GM19328 (cell line): ENCODE measurements around the gene SSTR4.

ENCODE experiments used
- ATAC-seq: cut with Tn5 transposase; IDR thresholded peaks from one replicate; pipeline ENCODE4 v1.9.1; 2021; ENCODE audit warnings: mild to moderate bottlenecking, moderate library complexity; ENCODE audit not compliant: unreplicated experiment

The SSTR4 gene

GRCh38 chr20:23061734-23062561, 26.8 kb downstream of the SSTR4 start:
- no peak for ATAC-seq

DNA sequence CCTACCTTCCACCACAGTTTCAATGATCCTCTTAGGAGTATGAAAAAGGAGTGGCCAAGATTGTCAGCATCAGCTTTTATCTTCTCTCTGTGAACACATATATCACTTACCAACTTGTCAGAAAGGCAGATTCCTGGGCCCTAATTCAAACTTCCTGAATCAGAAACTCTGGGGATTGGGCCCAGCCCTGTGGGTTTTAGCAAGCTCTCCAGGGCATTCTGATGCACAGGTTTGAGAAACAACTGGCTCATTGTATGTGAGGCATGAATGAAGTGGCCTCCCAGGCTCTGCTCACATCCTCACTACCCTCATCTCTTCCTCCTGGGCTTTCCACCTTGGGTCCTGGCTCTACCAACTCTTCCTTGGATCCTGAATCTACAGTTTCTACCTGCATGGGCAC, 27.5 kb downstream of the SSTR4 start:
- no peak for ATAC-seq

DNA sequence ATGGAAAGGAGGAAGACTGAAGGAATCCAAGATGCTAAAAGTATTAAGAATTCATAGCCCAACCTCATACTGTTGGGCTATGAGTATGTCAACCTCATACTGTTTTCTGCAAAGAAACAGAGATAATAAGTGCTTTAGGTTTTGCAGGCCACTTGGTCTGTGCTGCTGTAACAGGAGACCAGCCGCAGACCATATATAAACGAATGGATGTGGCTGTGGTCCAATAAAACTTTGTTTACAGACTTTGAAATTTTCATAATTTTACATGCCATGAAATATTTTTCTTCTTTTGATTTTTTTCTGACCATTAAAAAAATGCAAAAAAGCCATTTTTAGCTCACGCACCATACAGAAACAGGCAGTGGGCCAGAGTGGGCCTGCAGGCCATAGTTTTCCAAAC, 28.1 kb downstream of the SSTR4 start:
- ATAC-seq: no peak

DNA sequence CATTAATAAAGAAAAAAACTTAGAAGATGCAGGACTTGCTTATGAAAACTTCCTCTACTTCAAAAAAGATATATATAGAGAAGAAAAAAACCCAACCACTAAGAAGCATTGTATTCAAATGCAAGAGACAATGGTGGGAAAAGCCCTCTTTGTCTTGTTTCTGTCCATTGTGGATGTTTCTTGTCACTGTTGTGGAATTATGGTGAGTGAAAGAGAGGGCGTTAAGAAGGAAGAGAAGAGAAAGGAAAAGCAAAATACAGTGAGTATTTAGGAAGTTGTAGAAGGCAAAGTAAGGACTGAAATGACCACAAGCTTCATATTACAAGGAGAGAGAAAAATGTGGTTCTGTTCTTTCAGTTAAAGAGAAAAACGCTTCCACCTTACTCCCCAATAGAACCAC, 28.5 kb downstream of the SSTR4 start:
- ATAC-seq: no peak

- no peak for ATAC-seq
Observed at GRCh38 chr20:23065266-23066201, 30.4 kb downstream of the SSTR4 start.

DNA sequence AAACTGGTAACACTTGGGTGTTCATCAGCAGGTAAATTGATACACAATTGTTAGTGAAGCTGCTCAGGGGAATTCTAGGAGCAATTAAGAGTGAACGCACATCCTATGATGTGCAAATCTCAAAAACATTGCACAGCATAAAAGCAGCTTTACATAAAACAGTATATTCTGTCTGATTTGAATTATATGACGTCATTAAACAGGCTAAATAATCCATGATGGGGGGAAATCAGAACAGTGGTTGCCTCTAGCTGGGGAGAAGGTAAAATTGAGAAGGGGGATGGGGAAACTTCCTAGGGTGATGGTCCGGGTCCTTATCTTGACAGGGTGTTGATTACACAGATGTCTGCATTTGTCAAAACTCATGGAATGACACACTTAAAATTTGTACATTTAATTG, 31.7 kb downstream of the SSTR4 start:
- ATAC-seq: no peak

DNA sequence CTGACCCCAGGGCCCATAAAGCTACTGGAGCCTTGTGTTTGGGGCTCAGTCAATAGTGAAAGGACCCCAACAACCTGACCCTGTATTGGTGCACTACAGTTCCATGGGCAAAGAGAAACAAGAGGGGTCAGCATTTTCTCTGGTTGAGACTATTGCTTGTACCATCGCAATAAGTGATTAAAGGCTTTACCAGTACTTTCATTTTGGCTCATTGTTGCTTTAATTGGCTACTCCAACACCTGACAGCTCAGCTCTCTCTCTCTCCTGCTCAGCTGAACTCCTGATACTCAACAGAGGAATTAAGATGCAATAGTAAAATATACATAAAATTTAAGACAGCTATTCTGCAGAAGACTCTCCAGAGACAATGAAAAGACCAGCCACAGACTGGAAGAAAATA, 33.2 kb downstream of the SSTR4 start:
- ATAC-seq: no peak

DNA sequence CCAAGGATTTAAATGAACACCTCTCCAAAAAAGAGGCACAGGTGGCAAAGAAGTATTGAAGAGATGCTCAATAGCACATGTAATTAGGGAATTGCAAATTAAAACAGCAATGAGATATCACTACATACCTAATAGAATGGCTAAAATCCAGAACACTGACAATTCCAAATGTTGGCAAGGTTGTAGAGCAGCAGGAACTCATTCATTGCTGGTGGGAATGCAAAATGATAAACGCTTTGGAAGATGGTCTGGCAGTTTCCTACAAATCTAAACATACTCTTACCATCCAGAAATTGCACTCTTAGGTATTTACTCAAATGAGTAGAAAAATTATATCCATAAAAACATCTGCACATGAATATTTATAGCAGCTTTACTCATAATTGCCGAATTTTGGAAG, 34.0 kb downstream of the SSTR4 start:
- ATAC-seq: no peak

DNA sequence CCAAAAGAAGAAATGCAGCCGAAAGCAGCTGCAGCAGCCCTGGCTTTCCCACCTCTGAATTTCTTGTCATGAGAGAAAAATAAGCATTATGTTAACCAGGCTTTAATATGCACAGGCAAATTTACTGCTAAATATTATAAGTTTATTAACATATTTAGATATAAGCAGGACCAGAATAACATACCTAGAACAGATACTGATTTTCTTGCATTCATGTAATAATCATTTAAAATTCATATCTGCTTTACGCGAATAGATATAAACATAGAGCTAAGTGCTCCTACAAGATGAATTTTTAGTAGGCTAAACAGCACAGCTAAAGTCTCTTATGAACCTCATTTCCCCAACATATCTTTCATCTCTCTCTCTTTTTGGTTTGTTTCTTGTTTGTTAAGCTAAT, 36.3 kb downstream of the SSTR4 start:
- no peak for ATAC-seq

- ATAC-seq: no peak
Observed at GRCh38 chr20:23071996-23072395, 36.9 kb downstream of the SSTR4 start.

- no peak for ATAC-seq
Observed at GRCh38 chr20:23072892-23073586, 37.9 kb downstream of the SSTR4 start.

DNA sequence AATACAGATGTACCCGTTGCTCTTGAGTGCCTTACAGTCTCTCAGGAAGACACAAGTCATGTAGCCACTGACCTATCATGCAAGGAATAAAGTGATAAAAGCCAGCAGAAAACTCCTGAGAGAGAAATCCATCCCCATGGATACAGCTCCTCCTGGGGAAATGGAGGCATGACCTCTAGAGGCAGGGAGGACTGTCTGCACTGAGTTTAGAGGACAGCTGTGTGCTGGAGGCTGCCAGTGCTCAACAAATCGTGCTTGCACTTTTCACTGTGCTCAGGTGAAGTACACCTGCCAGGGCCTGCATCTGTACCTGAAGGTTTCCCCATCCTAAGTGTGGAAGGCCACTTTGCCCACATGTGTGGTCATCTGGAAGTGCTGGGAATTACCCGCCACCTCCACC, 38.9 kb downstream of the SSTR4 start:
- ATAC-seq: no peak

DNA sequence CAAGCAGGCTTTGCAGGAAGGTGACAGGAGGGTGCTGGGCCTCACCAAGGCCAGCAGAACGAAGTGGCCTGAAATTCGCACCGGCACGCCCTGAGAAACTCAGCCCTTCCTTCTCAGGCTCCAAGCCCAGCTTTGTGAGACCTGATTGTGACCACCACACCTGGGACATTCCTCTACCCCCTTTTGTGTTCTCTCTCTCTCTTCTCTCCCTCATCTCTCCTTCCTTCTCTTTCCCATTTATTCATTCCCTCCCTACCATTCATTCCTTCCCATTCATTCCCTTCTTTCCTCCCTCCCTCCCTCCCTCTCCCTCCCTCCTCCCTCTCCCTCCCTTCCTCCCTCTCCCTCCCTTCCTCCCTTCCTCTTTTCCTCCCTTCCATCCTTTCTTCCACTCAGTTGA, 42.2 kb downstream of the SSTR4 start:
- ATAC-seq: no peak

DNA sequence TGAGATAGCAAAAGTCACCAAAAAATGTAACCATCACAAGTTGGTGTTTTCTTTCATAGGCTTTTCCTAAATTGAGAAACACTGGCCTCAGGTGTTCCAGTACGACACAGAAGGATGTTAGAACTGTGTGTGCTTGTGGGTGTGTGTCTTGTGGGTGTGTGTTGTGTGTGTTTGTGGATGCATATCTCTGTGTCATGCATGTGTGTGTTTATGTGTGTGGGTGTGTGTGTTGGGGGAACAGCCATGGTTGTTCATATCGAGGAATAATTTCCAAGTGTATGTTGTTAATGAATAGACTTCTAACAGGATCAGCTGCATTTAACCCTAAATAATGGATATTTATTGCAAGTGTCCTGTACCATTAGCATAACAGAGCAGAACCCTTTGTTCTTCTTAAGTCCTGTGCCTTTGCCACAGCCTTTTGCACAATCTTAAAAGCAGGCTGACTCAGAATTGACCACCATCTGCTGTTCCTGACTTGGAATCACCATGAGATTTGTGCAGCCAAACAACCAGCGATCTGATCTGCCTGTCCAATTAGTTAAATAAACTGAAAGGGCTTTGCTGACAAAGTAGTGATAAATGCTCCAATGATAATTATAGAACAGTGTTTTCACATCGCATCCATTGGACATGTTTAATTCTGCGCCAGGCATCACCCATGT, 43.4 kb downstream of the SSTR4 start:
- no peak for ATAC-seq

GRCh38 chr20:23079016-23079351, 43.9 kb downstream of the SSTR4 start:
- no peak for ATAC-seq

DNA sequence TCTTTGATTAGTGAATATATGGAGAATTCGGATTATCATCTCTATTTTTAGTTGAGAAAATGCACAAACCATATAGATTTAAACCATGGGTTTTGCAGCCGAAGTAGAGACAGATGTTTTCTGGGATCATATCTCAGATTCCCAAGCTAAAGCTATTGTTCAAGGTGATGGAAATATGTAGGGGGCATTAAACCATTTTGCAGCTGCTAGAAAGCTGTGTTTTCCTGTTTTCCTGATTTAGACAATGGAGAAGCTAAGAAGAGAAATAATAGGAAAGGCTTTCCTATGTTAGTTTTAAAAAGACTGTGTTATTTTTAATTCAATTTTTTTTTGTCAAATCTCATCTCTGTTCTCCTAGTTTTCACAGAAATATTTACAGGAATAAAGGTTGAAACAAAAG, 44.8 kb downstream of the SSTR4 start:
- no peak for ATAC-seq

GRCh38 chr20:23080521-23080920, 45.4 kb downstream of the SSTR4 start:
- ATAC-seq: no peak

- ATAC-seq: no peak
Observed at GRCh38 chr20:23081263-23081819, 46.2 kb downstream of the SSTR4 start.

GRCh38 chr20:23082846-23083552, 47.9 kb downstream of the SSTR4 start:
- no peak for ATAC-seq
